ENCODE measurements around the gene SYNE2. TPM values are rescaled to one million over a fixed set of nuclear protein-coding genes. Genes with fewer than 3 reads are reported as not detected.
"Not testable (repeated sequence)": the region's sequence is repeated elsewhere in the genome, so short reads cannot be mapped to it uniquely, and the experiment has no call there.

Gene SYNE2
- total RNA-seq, 4 donors from 2014 or later = 101 to 162 (median 114) TPM

DNA sequence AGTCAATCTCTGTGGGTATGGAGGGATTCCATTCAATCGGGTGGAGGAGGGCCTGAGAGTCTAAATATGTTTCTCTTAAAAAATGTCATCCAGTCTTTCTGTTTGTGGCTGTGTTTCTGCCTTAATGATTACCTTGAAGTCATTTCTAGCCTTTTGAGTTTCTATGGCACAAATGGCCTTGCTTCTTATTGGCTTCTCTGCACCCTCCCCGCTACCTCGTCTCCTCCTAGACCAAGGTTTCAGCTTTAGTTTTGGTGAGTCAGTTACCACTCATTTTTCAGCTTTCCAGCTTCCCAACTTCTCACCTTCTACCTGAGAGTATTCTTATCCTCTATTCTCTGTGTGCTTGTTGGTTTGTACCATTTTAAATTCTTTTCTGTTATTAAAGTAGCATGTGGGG is 159.2 kb downstream of the SYNE2 start:
- Histone ChIP-seq H3K36me3 (no peaks in the 10 kb centered on the region), H3K27me3 (no peaks in the 10 kb centered on the region), H3K9me3 (no peaks in the 10 kb centered on the region), H3K4me1 (no peaks in the 10 kb centered on the region), H3K27ac (no peak overlapping the region), H3K4me3 (no peak overlapping the region)
- no peak for DNase-seq
- no peak for TF ChIP-seq POLR2A (IDR thresholded peaks at IDR 0.05)
- TF ChIP-seq, protein P1, sequence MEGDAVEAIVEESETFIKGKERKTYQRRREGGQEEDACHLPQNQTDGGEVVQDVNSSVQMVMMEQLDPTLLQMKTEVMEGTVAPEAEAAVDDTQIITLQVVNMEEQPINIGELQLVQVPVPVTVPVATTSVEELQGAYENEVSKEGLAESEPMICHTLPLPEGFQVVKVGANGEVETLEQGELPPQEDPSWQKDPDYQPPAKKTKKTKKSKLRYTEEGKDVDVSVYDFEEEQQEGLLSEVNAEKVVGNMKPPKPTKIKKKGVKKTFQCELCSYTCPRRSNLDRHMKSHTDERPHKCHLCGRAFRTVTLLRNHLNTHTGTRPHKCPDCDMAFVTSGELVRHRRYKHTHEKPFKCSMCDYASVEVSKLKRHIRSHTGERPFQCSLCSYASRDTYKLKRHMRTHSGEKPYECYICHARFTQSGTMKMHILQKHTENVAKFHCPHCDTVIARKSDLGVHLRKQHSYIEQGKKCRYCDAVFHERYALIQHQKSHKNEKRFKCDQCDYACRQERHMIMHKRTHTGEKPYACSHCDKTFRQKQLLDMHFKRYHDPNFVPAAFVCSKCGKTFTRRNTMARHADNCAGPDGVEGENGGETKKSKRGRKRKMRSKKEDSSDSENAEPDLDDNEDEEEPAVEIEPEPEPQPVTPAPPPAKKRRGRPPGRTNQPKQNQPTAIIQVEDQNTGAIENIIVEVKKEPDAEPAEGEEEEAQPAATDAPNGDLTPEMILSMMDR (IDR thresholded peaks at IDR 0.05) = no peak
- intact Hi-C loops (cut with DNase I; ENCODE audit: low total_unique reads) = no loop called here

DNA sequence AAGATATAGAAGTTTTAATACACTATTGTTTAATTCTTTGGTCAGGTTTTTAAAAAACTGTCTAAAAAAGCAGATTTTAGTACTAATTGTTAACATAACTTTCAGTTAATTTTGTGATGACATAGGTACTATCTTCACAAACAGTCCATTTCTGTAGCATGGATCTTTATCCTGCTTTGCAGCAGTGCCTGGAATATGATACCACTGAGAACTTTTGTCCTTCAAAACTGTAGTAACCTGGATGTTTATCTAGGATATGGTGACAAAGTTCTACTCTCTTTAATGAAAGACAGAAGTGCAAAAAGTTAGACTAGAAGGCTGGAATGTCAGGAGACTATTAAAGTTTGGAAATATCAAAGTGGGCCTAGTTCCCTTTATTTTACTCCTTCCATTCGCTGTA is 159.9 kb downstream of the SYNE2 start:
- Histone ChIP-seq H3K4me1 (no peaks in the 10 kb centered on the region), H3K36me3 (no peaks in the 10 kb centered on the region), H3K27me3 (no peaks in the 10 kb centered on the region), H3K9me3 (no peaks in the 10 kb centered on the region), H3K4me3 (no peak overlapping the region), H3K27ac (no peak overlapping the region)
- intact Hi-C loops (cut with DNase I; ENCODE audit: low total_unique reads) = no loop called here
- TF ChIP-seq POLR2A (IDR thresholded peaks at IDR 0.05) = no peak
- TF ChIP-seq, protein P1 (IDR thresholded peaks at IDR 0.05) = no peak
- no peak for DNase-seq

DNA sequence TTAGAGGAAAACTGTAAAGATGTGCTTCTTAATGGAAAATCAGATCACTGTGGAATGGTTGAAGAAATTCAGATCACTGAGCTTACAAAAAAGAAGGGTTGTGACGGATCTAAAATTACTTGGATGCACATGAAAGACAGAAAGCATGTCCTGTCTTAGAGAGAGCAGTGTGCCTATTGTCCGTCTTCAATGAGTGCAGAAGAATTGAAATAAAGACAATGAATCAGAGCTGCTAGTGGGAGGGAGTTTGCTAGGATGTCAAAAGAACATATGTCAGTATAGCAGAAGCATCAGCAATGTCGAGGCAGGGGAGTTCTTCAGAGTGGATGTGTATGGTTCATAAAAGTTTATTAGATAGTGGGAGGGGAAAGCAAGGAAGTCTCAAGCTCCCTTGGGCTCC is 172.7 kb downstream of the SYNE2 start:
- no peaks in the 10 kb centered on the region for H3K4me1 ChIP-seq
- H3K36me3 ChIP-seq = no peaks in the 10 kb centered on the region
- no peaks in the 10 kb centered on the region for H3K9me3 ChIP-seq
- intact Hi-C loops (cut with DNase I; ENCODE audit: low total_unique reads) = no loop called here
- no peak overlapping the region for H3K27ac ChIP-seq
- DNase-seq = no peak
- no peak for TF ChIP-seq POLR2A (IDR thresholded peaks at IDR 0.05)
- TF ChIP-seq, protein P1 (IDR thresholded peaks at IDR 0.05) = no peak
- no peaks in the 10 kb centered on the region for H3K27me3 ChIP-seq
- no peak overlapping the region for H3K4me3 ChIP-seq

DNA sequence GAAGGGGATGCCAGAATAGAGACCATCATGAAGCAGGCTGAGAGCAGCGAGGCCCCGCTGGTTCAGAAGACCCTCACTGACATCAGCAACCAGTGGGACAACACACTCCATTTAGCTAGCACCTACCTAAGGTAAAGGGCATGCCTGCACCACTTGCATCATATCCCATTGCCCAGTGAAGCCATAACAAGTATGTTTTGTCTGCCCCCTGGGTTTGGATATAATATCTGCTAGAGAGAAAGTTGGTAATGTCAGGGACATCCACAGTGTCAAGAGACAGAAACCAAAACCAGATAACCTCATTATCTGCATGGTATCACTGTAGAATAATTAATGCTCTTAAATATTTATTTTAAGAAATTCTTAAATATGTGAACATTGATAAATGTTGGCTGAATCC is 173.8 kb downstream of the SYNE2 start:
- no peaks in the 10 kb centered on the region for H3K9me3 ChIP-seq
- no peaks in the 10 kb centered on the region for H3K4me1 ChIP-seq
- intact Hi-C loops (cut with DNase I; ENCODE audit: low total_unique reads) = no loop called here
- no peaks in the 10 kb centered on the region for H3K27me3 ChIP-seq
- H3K4me3 ChIP-seq = no peak overlapping the region
- H3K27ac ChIP-seq = no peak overlapping the region
- H3K36me3 ChIP-seq = no peaks in the 10 kb centered on the region
- TF ChIP-seq, protein P1 (IDR thresholded peaks at IDR 0.05) = no peak
- no peak for TF ChIP-seq POLR2A (IDR thresholded peaks at IDR 0.05)
- no peak for DNase-seq

DNA sequence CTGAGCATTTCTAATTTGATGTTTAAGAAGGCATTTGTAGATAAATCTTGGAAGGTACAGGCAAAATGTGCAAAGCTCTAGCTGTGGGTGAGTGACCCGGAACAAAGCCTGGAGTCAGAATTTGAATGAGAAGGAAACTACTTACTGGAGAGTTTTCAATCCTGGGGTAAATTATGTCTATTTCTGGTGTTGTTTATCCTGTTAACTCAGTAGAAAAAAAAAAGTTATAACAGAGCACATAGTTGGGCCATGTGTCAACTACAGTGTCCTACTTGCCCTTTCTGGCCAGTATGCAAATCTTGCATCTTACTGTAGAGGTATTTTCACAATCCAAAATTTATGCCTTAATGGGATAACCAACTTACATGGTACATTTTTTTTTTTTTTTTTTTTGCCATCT is 182.3 kb downstream of the SYNE2 start:
- TF ChIP-seq, protein P1 (IDR thresholded peaks at IDR 0.05) = no peak
- TF ChIP-seq POLR2A (IDR thresholded peaks at IDR 0.05) = no peak
- Histone ChIP-seq H3K4me3 (no peak overlapping the region), H3K4me1 (no peaks in the 10 kb centered on the region), H3K27ac (no peak overlapping the region), H3K27me3 (no peaks in the 10 kb centered on the region), H3K36me3 (no peaks in the 10 kb centered on the region), H3K9me3 (no peaks in the 10 kb centered on the region)
- intact Hi-C loops (cut with DNase I; ENCODE audit: low total_unique reads) = no loop called here
- DNase-seq = no peak

DNA sequence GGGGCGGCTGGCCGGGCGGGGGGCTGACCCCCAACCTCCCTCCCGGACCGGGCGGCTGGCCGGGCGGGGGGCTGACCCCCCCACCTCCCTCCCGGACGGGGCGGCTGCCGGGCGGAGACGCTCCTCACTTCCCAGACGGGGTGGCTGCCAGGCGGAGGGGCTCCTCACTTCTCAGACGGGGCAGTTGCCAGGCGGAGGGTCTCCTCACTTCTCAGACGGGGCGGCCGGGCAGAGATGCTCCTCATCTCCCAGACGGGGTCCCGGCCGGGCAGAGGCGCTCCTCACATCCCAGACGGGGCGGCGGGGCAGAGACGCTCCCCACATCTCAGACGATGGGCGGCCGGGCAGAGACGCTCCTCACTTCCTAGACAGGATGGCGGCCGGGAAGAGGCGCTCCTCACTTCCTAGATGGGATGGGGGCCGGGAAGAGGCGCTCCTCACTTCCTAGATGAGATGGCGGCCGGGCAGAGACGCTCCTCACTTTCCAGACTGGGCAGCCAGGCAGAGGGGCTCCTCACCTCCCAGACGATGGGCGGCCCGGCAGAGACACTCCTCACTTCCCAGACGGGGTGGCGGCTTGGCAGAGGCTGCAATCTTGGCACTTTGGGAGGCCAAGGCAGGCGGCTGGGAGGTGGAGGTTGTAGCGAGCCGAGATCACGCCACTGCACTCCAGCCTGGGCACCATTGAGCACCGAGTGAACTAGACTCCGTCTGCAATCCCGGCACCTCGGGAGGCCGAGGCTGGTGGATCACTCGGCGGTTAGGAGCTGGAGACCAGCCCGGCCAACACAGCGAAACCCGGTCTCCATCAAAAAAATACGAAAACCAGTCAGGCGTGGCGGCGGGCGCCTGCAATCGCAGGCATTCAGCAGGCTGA is 185.3 kb downstream of the SYNE2 start:
- H3K36me3 ChIP-seq; H3K9me3 ChIP-seq; intact Hi-C loops (cut with DNase I; ENCODE audit: low total_unique reads); DNase-seq; H3K4me3 ChIP-seq; H3K27ac ChIP-seq; H3K4me1 ChIP-seq; H3K27me3 ChIP-seq: not testable (repeated sequence)
